Breast epithelium (tissue), 3 donors: ENCODE measurements around the gene KDM4C.

Source experiments
- CTCF ChIP-seq, 3 donors: fragments of 450-650 bp; IDR thresholded peaks; one replicate each; pipeline ENCODE4 v1.5.1; 2016 to 2017; ENCODE audit warnings: antibody characterized with exemption in 3 of 3, mild to moderate bottlenecking in 3 of 3, moderate library complexity in 3 of 3
- POLR2AphosphoS5 ChIP-seq, 3 donors: sonication (generic); formaldehyde crosslinking; IDR thresholded peaks; one replicate each; pipeline ENCODE4 v1.6.1; 2017; ENCODE audit warnings: antibody characterized with exemption in 3 of 3

GRCh38 chr9:7149258-7149657, 391.5 kb downstream of the KDM4C start:
- TF ChIP-seq POLR2AphosphoS5 (IDR thresholded peaks at IDR 0.05) = no peak
- no peak for TF ChIP-seq CTCF (IDR thresholded peaks at IDR 0.05)
